Mesothelial cell of epicardium (in vitro differentiated cells): Measurements from ENCODE around the gene PNMA8C. TPM values are rescaled to one million over a fixed set of nuclear protein-coding genes. Genes with fewer than 3 reads are reported as not detected.

ENCODE experiments used
- DNase-seq, 2 experiments: peaks; one replicate each; pipeline ENCODE4 v3.0.0; 2021; ENCODE audit warnings: low spot score in 2 of 2; ENCODE audit not compliant: unreplicated experiment in 2 of 2
- H3K27ac Mint-ChIP-seq: 2 replicates; pipeline ENCODE4 v1.8.0; 2021; ENCODE audit warnings: mixed read lengths
- H3K27me3 Mint-ChIP-seq: 2 replicates; pipeline ENCODE4 v1.8.0; 2021; ENCODE audit warnings: low read depth, mixed read lengths
- H3K36me3 Mint-ChIP-seq: 2 replicates; pipeline ENCODE4 v1.8.0; 2021; ENCODE audit warnings: mixed read lengths
- H3K4me1 Mint-ChIP-seq: 2 replicates; pipeline ENCODE4 v1.8.0; 2021; ENCODE audit warnings: mixed read lengths
- H3K4me3 Mint-ChIP-seq: 2 replicates; pipeline ENCODE4 v1.8.0; 2021; ENCODE audit warnings: mild to moderate bottlenecking, moderate library complexity, mixed read lengths
- H3K9me3 Mint-ChIP-seq: 2 replicates; pipeline ENCODE4 v1.8.0; 2021; ENCODE audit warnings: mixed read lengths
- CTCF ChIP-seq: fragments of 200-600 bp; sonication (generic); IDR thresholded peaks from one replicate; pipeline ENCODE4 v1.5.0; 2021; ENCODE audit warnings: antibody characterized with exemption; ENCODE audit not compliant: unreplicated experiment
- total RNA-seq: library from RNA; stranded (reverse); gene quantifications from 3 replicates; pipeline ENCODE4 v1.2.1, GENCODE V29; 2021

PNMA8C gene
- total RNA-seq, 1 donor from 2014 or later = 0.49 TPM

DNA sequence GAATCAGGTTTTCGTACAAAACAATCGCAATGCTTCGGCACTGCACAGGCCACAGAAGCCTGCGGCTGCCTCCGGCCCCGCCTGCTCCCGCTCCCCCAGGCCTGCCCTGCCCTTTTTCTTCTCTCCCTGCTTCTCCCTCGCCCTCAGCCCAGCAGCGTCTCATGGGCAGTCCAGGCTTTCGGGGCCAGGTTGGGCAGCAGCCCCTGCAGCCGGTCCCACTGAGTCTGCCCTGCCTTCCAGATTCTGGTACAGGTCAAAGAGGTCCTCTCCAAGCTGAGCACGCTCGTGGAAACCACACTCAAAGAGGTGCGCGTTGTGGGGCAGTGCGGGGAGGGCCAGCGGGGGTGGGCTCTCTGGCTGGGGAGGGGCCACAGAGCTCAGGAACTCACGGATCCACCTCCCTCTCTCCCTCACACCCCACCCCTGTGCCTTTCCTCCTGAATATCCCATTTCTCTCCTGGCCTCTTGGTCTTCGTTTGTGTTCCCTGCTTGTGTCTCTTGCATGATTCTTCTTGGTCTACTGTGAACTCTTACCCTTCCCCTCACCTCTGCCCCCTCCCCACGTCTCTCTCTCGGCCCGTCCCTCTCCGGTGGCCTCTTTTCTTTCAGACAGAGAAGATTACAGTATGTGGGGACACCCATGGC lies 45.4 kb downstream of the PNMA8C start:
- DNase-seq = peak in 1 of 2 experiments; percentile 1
- no peak overlapping the region for H3K4me3 Mint-ChIP-seq
- peaks cover 3% of the 10 kb centered on the region for H3K4me1 Mint-ChIP-seq
- no peak overlapping the region for H3K27ac Mint-ChIP-seq
- TF ChIP-seq CTCF = no peak
- peaks cover 57% of the 10 kb centered on the region for H3K36me3 Mint-ChIP-seq
- peaks cover 11% of the 10 kb centered on the region for H3K9me3 Mint-ChIP-seq
- no peaks in the 10 kb centered on the region for H3K27me3 Mint-ChIP-seq

- no peaks in the 10 kb centered on the region for H3K27me3 Mint-ChIP-seq
- peaks cover 11% of the 10 kb centered on the region for H3K9me3 Mint-ChIP-seq
- H3K4me3 Mint-ChIP-seq = no peak overlapping the region
- H3K36me3 Mint-ChIP-seq = peaks cover 53% of the 10 kb centered on the region
- no peak for TF ChIP-seq CTCF
- DNase-seq = no peak
- peaks cover 8% of the 10 kb centered on the region for H3K4me1 Mint-ChIP-seq
- no peak overlapping the region for H3K27ac Mint-ChIP-seq
Observed at GRCh38 chr19:46381756-46382345, 46.9 kb downstream of the PNMA8C start.

GRCh38 chr19:46381346-46381745 lies 47.4 kb downstream of the PNMA8C start:
- peaks cover 52% of the 10 kb centered on the region for H3K36me3 Mint-ChIP-seq
- DNase-seq = no peak
- H3K9me3 Mint-ChIP-seq = peaks cover 11% of the 10 kb centered on the region
- peaks cover 8% of the 10 kb centered on the region for H3K4me1 Mint-ChIP-seq
- H3K4me3 Mint-ChIP-seq = no peak overlapping the region
- no peak overlapping the region for H3K27ac Mint-ChIP-seq
- TF ChIP-seq CTCF = no peak
- no peaks in the 10 kb centered on the region for H3K27me3 Mint-ChIP-seq

GRCh38 chr19:46380690-46381089 lies 48.0 kb downstream of the PNMA8C start:
- Mint-ChIP-seq H3K9me3 (peaks cover 11% of the 10 kb centered on the region), H3K27me3 (no peaks in the 10 kb centered on the region), H3K4me1 (peaks cover 8% of the 10 kb centered on the region), H3K27ac (no peak overlapping the region), H3K4me3 (no peak overlapping the region), H3K36me3 (peaks cover 53% of the 10 kb centered on the region)
- DNase-seq = no peak
- no peak for TF ChIP-seq CTCF

DNA sequence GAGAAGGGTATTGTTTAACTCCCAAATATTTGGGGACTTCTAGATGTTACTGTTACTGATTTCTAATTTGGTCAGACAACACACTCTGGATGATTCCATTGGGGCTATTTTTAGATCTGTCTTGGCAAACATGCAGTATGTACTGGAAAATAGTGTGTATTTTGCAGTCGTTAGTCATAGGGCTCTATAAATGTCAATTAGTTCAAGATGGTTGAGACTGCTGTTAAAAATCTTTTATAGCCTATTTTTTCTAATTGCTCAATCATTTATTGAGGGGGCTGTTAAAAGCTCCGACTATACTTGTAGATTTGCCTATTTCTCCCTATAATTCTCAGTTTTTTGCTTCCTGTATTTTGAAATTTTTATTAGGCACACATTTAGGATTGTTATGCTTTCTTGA lies 50.5 kb downstream of the PNMA8C start:
- no peak for TF ChIP-seq CTCF
- no peaks in the 10 kb centered on the region for H3K27me3 Mint-ChIP-seq
- H3K4me3 Mint-ChIP-seq = no peak overlapping the region
- peak overlapping the region; percentile 81 for H3K27ac Mint-ChIP-seq
- H3K9me3 Mint-ChIP-seq = peaks cover 11% of the 10 kb centered on the region
- DNase-seq = no peak
- H3K36me3 Mint-ChIP-seq = peaks cover 44% of the 10 kb centered on the region
- H3K4me1 Mint-ChIP-seq = peaks cover 13% of the 10 kb centered on the region
